Stomach (tissue), 4 donors: Measurements from ENCODE around the gene SMIM1.

ENCODE experiments used
- EP300 ChIP-seq: sonication (generic); formaldehyde crosslinking; IDR thresholded peaks from one replicate; pipeline ENCODE4 v1.6.1; 2017; ENCODE audit warnings: antibody characterized with exemption
- POLR2AphosphoS5 ChIP-seq, 3 donors: sonication (generic); formaldehyde crosslinking; IDR thresholded peaks; one replicate each; pipeline ENCODE4 v1.6.1; 2016; ENCODE audit warnings: antibody characterized with exemption in 3 of 3

DNA sequence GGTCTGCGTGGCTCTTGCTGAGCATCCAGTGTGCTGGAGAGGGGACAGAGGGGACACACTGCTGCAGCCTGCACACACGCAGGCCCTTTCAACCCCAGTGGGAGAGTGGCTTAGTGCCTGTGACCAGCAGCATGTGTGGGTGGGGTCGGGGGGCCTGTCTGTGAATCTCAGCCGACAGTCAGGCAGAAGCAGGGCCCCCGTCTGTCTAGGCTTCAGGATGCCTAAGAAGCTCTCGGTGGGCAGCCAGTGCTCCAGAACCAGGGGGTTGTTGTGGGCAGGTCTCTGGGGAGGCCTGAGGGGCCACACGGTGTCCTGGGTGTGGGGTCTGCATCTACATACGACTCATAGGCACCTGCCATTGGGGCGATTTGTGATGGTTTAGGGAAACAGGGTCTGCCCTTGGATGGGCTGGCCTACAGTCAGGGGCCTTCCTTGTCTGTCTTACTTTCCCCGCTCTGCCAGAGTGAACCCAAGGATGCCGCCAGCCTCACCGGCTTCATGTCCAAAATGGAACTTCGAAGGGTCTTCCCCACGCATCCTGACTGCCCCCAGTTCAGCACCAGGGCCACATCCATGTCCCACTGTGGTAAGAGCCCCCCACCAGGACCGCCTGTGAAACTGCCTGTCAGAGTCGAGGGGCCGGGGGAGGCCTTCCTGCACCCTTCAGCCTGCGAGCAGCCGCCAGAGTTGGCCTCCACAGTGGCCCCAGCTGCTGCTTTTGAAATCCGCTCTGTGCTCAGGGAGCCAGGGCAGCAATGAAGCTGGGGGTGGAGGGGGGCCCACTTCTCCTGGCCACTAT is 18.7 kb upstream of the SMIM1 start:
- TF ChIP-seq POLR2AphosphoS5 (IDR thresholded peaks at IDR 0.05): no peak
- TF ChIP-seq EP300: no peak
